ENCODE data around the gene DOCK11.

GRCh38 chrX:118724365-118724764, 228.8 kb downstream of the DOCK11 start:
- TF ChIP-seq POLR2AphosphoS5 (IDR thresholded peaks at IDR 0.05; ENCODE audit: low read depth) (no peak), CTCF (IDR thresholded peaks at IDR 0.05; ENCODE audit: insufficient read depth, low read length) (no peak), GABPA (IDR thresholded peaks at IDR 0.05; ENCODE audit: low read depth) (no peak), REST (IDR thresholded peaks at IDR 0.05; ENCODE audit: insufficient replicate concordance, low read depth) (no peak), SPI1 (IDR thresholded peaks at IDR 0.05; ENCODE audit: borderline replicate concordance, low read depth) (no peak)
